Measurements from ENCODE around the gene CFAP91. TPM values are rescaled to one million over a fixed set of nuclear protein-coding genes. Genes with fewer than 3 reads are reported as not detected.

Gene CFAP91
- total RNA-seq, 1 donor: 0.36 TPM

- no peaks in the 10 kb centered on the region for H3K9me3 ChIP-seq (ENCODE audit: low read depth, low read length)
- H3K4me2 ChIP-seq (ENCODE audit: insufficient read depth, low read length): no peak overlapping the region
- peaks cover 3% of the 10 kb centered on the region for H3K27me3 ChIP-seq (ENCODE audit: insufficient read depth, low read length)
- TF ChIP-seq CTCF (IDR thresholded peaks at IDR 0.05; ENCODE audit: extremely low read depth, low read depth, low read length): no peak
- no peak overlapping the region for H3K4me3 ChIP-seq (ENCODE audit: insufficient read depth, low read length)
- H3K4me1 ChIP-seq (ENCODE audit: insufficient read depth, low read length): no peaks in the 10 kb centered on the region
- no peaks in the 10 kb centered on the region for H4K20me1 ChIP-seq (ENCODE audit: insufficient read depth, low read length)
- no peak for DNase-seq (ENCODE audit: insufficient read length, low spot score, missing footprints)
- H2AFZ ChIP-seq (ENCODE audit: low read length): no peak overlapping the region
- H3K27ac ChIP-seq (ENCODE audit: low read depth, low read length): no peak overlapping the region
- H3K36me3 ChIP-seq (ENCODE audit: insufficient read depth, low read length): no peaks in the 10 kb centered on the region
- H3K79me2 ChIP-seq (ENCODE audit: insufficient read depth, low read length): no peaks in the 10 kb centered on the region
These were observed 43.1 kb downstream of the CFAP91 start for GRCh38 chr3:119745942-119746341.

GRCh38 chr3:119746423-119746822 is 43.6 kb downstream of the CFAP91 start:
- H3K27me3 ChIP-seq (ENCODE audit: insufficient read depth, low read length): peaks cover 3% of the 10 kb centered on the region
- H3K36me3 ChIP-seq (ENCODE audit: insufficient read depth, low read length): no peaks in the 10 kb centered on the region
- no peaks in the 10 kb centered on the region for H3K79me2 ChIP-seq (ENCODE audit: insufficient read depth, low read length)
- no peak overlapping the region for H3K27ac ChIP-seq (ENCODE audit: low read depth, low read length)
- H4K20me1 ChIP-seq (ENCODE audit: insufficient read depth, low read length): no peaks in the 10 kb centered on the region
- DNase-seq (ENCODE audit: insufficient read length, low spot score, missing footprints): no peak
- H3K4me3 ChIP-seq (ENCODE audit: insufficient read depth, low read length): no peak overlapping the region
- H3K4me2 ChIP-seq (ENCODE audit: insufficient read depth, low read length): no peak overlapping the region
- H3K9me3 ChIP-seq (ENCODE audit: low read depth, low read length): no peaks in the 10 kb centered on the region
- H2AFZ ChIP-seq (ENCODE audit: low read length): no peak overlapping the region
- TF ChIP-seq CTCF (IDR thresholded peaks at IDR 0.05; ENCODE audit: extremely low read depth, low read depth, low read length): no peak
- no peaks in the 10 kb centered on the region for H3K4me1 ChIP-seq (ENCODE audit: insufficient read depth, low read length)

- no peak for TF ChIP-seq CTCF (IDR thresholded peaks at IDR 0.05; ENCODE audit: extremely low read depth, low read depth, low read length)
- H3K4me1 ChIP-seq (ENCODE audit: insufficient read depth, low read length): no peaks in the 10 kb centered on the region
- H3K27me3 ChIP-seq (ENCODE audit: insufficient read depth, low read length): peaks cover 3% of the 10 kb centered on the region
- H3K27ac ChIP-seq (ENCODE audit: low read depth, low read length): no peak overlapping the region
- H3K36me3 ChIP-seq (ENCODE audit: insufficient read depth, low read length): no peaks in the 10 kb centered on the region
- H3K9me3 ChIP-seq (ENCODE audit: low read depth, low read length): no peaks in the 10 kb centered on the region
- no peak overlapping the region for H3K4me2 ChIP-seq (ENCODE audit: insufficient read depth, low read length)
- H2AFZ ChIP-seq (ENCODE audit: low read length): no peak overlapping the region
- no peaks in the 10 kb centered on the region for H3K79me2 ChIP-seq (ENCODE audit: insufficient read depth, low read length)
- no peaks in the 10 kb centered on the region for H4K20me1 ChIP-seq (ENCODE audit: insufficient read depth, low read length)
- no peak overlapping the region for H3K4me3 ChIP-seq (ENCODE audit: insufficient read depth, low read length)
- no peak for DNase-seq (ENCODE audit: insufficient read length, low spot score, missing footprints)
These were observed 44.5 kb downstream of the CFAP91 start for GRCh38 chr3:119747357-119747756.

GRCh38 chr3:119748991-119749390 is 46.2 kb downstream of the CFAP91 start:
- no peaks in the 10 kb centered on the region for H4K20me1 ChIP-seq (ENCODE audit: insufficient read depth, low read length)

More at GRCh38 chr3:119748991-119749390, 46.2 kb downstream of the CFAP91 start:
- Histone ChIP-seq H3K36me3 (ENCODE audit: insufficient read depth, low read length) (no peaks in the 10 kb centered on the region), H3K4me1 (ENCODE audit: insufficient read depth, low read length) (no peaks in the 10 kb centered on the region), H2AFZ (ENCODE audit: low read length) (no peak overlapping the region), H3K9me3 (ENCODE audit: low read depth, low read length) (no peaks in the 10 kb centered on the region), H3K27ac (ENCODE audit: low read depth, low read length) (no peak overlapping the region), H3K4me2 (ENCODE audit: insufficient read depth, low read length) (no peak overlapping the region), H3K79me2 (ENCODE audit: insufficient read depth, low read length) (no peaks in the 10 kb centered on the region), H3K27me3 (ENCODE audit: insufficient read depth, low read length) (peaks cover 3% of the 10 kb centered on the region), H3K4me3 (ENCODE audit: insufficient read depth, low read length) (no peak overlapping the region)
- no peak for DNase-seq (ENCODE audit: insufficient read length, low spot score, missing footprints)
- TF ChIP-seq CTCF (IDR thresholded peaks at IDR 0.05; ENCODE audit: extremely low read depth, low read depth, low read length): no peak
